Measurements from ENCODE around the gene GSTT2.
"Not testable (repeated sequence)": the region's sequence is repeated elsewhere in the genome, so short reads cannot be mapped to it uniquely, and the experiment has no call there.

The GSTT2 gene

GRCh38 chr22:23970816-23971486 lies 9.0 kb upstream of the GSTT2 start:
- no peaks in the 10 kb centered on the region for H3K27me3 ChIP-seq
- no peak for TF ChIP-seq CTCF (IDR thresholded peaks at IDR 0.05)
- H3K27ac ChIP-seq, result no peak overlapping the region
- no peak overlapping the region for H3K4me3 ChIP-seq
- no peaks in the 10 kb centered on the region for H3K9me3 ChIP-seq
- intact Hi-C loops (cut with DNase I; ENCODE audit: low total_unique reads), result loop anchor here (5.0 kb wide), 1 partner anchor 44 kb away; no protein-coding TSS in a partner anchor
- H3K36me3 ChIP-seq, result peaks cover 13 to 30% (median 29%) of the 10 kb centered on the region in 3 donors
- no peak for DNase-seq
- H3K4me1 ChIP-seq, result peaks cover 0 to 8% (median 0%) of the 10 kb centered on the region in 4 donors

- not testable (repeated sequence) for H3K27me3 ChIP-seq, H3K4me1 ChIP-seq, H3K27ac ChIP-seq, H3K4me3 ChIP-seq, DNase-seq, H3K9me3 ChIP-seq
- H3K36me3 ChIP-seq, result peaks cover 13 to 30% (median 29%) of the 10 kb centered on the region in 3 donors
- intact Hi-C loops (cut with DNase I; ENCODE audit: low total_unique reads), result loop anchor here (5.0 kb wide), 1 partner anchor 45 kb away; no protein-coding TSS in a partner anchor
Observed at GRCh38 chr22:23971927-23972326, 8.0 kb upstream of the GSTT2 start.

- H3K4me3 ChIP-seq, H3K27me3 ChIP-seq, H3K9me3 ChIP-seq, H3K4me1 ChIP-seq, DNase-seq, H3K27ac ChIP-seq: not testable (repeated sequence)
- intact Hi-C loops (cut with DNase I; ENCODE audit: low total_unique reads), result loop anchor here (5.0 kb wide), 1 partner anchor 47 kb away; no protein-coding TSS in a partner anchor
- peaks cover 13 to 27% (median 27%) of the 10 kb centered on the region in 3 donors for H3K36me3 ChIP-seq
Observed at GRCh38 chr22:23974345-23974744, 5.6 kb upstream of the GSTT2 start, which contains the start of gene DDT. TSS of gene DDT (minus strand) at chr22:23974441. CDS start at chr22:23974414, 27 bp downstream.

GRCh38 chr22:23974836-23975352 lies 5.0 kb upstream of the GSTT2 start:
- DNase-seq, H3K4me1 ChIP-seq, H3K9me3 ChIP-seq, H3K27me3 ChIP-seq, H3K27ac ChIP-seq, H3K4me3 ChIP-seq: not testable (repeated sequence)
- peaks cover 13 to 21% (median 21%) of the 10 kb centered on the region in 3 donors for H3K36me3 ChIP-seq
- intact Hi-C loops (cut with DNase I; ENCODE audit: low total_unique reads), result loop anchor here (5.0 kb wide), 1 partner anchor 48 kb away; no protein-coding TSS in a partner anchor

- H3K36me3 ChIP-seq; H3K27ac ChIP-seq; intact Hi-C loops (cut with DNase I; ENCODE audit: low total_unique reads); H3K9me3 ChIP-seq; H3K27me3 ChIP-seq; DNase-seq; H3K4me3 ChIP-seq; H3K4me1 ChIP-seq: not testable (repeated sequence)
Observed at GRCh38 chr22:23977304-23977703, 2.6 kb upstream of the GSTT2 start.

- H3K27me3 ChIP-seq; H3K4me1 ChIP-seq; H3K36me3 ChIP-seq; H3K4me3 ChIP-seq; intact Hi-C loops (cut with DNase I; ENCODE audit: low total_unique reads); H3K9me3 ChIP-seq; H3K27ac ChIP-seq; DNase-seq: not testable (repeated sequence)
Observed at GRCh38 chr22:23980567-23980966, 633 bp downstream of the GSTT2 start.

GRCh38 chr22:23984430-23984829 lies 4.5 kb downstream of the GSTT2 start:
- no peaks in the 10 kb centered on the region for H3K27me3 ChIP-seq
- peak; percentile 44 to 48 for TF ChIP-seq CTCF (IDR thresholded peaks at IDR 0.05)
- DNase-seq, result no peak

GRCh38 chr22:23986089-23986488 lies 6.2 kb downstream of the GSTT2 start:
- H3K27ac ChIP-seq; H3K9me3 ChIP-seq; H3K4me3 ChIP-seq; H3K27me3 ChIP-seq; DNase-seq; intact Hi-C loops (cut with DNase I; ENCODE audit: low total_unique reads); H3K4me1 ChIP-seq; H3K36me3 ChIP-seq: not testable (repeated sequence)

More at GRCh38 chr22:23984430-23984829, 4.5 kb downstream of the GSTT2 start:
- Histone ChIP-seq H3K36me3 (no peaks in the 10 kb centered on the region), H3K4me3 (no peak overlapping the region), H3K4me1 (peaks cover 0 to 3% (median 0%) of the 10 kb centered on the region in 4 donors), H3K9me3 (no peaks in the 10 kb centered on the region), H3K27ac (no peak overlapping the region)
- intact Hi-C loops (cut with DNase I; ENCODE audit: low total_unique reads), result no loop called here

- H3K36me3 ChIP-seq; H3K4me1 ChIP-seq; DNase-seq; H3K27me3 ChIP-seq; H3K4me3 ChIP-seq; H3K27ac ChIP-seq; H3K9me3 ChIP-seq; intact Hi-C loops (cut with DNase I; ENCODE audit: low total_unique reads): not testable (repeated sequence)
Observed at GRCh38 chr22:23986538-23987178, 6.7 kb downstream of the GSTT2 start.

GRCh38 chr22:23989583-23990244 lies 9.8 kb downstream of the GSTT2 start:
- intact Hi-C loops (cut with DNase I; ENCODE audit: low total_unique reads); H3K27ac ChIP-seq; H3K4me1 ChIP-seq; DNase-seq; H3K9me3 ChIP-seq; H3K36me3 ChIP-seq; H3K4me3 ChIP-seq; H3K27me3 ChIP-seq: not testable (repeated sequence)

- DNase-seq; H3K4me1 ChIP-seq; H3K9me3 ChIP-seq; H3K27ac ChIP-seq; H3K4me3 ChIP-seq; intact Hi-C loops (cut with DNase I; ENCODE audit: low total_unique reads); H3K27me3 ChIP-seq; H3K36me3 ChIP-seq: not testable (repeated sequence)
Observed at GRCh38 chr22:23993080-23993479, 13.1 kb downstream of the GSTT2 start.
